Smooth muscle cell of the brain vasculature (primary cell): ENCODE data around the gene HOXB9.

Source experiments
- DNase-seq: peaks from one replicate; pipeline ENCODE4 v3.0.0-alpha.2; 2012; ENCODE audit warnings: low read depth, low spot score

HOXB9 gene

DNA sequence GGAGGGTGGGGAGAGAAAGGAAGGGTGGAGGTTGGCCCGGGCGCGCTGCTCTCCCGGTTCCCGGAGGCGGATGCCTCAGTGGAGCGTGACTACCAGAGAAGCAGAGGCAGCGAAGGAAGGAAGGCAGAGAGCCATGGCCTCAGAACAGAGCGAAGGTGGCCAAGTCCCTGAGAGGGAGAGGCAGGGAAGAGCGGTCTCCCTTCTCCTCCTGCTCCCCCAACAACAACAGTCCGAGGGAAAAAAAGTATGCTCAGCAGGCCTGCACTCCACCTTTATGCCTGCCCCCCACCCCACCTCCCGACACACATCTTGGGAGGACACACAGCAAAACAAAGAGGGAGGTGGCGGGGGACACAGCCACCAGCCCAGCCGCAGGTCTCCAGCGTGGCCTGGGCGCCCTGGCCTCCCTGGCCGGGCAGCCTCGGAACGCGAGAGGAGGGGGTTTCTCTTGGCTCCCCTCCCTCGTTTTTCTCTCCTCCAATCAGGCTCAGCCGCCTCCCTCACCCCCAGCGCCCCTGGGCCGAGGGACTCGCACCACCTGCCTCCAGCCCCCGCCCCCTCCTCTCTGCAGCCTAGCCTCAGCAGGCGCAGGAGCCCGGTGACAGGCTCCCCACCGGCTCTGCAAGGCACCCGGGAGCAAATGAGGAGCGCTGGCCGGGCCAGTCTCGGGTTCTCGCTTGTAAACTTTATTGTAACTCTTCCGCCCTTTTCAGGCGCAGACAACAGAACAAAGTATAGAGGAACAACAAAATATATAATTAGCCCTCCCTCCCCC, 14.3 kb downstream of the HOXB9 start:
- DNase-seq, result no peak

DNA sequence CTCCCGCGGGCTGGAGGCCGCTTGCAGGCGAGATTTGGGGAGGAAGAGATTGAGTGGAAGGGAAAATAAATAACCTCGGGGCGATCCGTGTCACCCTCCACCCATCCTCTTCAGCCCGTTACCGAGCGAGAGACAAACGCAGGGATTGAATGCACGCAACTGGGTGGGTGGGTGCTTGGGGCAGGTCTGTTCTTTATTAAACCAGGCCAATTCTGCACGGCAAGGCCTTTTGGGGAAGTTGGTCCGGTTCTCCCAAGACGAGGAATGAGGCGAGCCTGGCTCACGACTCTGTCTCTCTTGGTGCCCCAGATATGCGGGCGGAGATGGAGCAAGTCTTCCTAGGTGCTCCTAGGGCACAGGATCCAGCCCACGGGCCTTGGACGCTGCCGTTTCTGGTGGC, 14.9 kb downstream of the HOXB9 start:
- no peak for DNase-seq

DNA sequence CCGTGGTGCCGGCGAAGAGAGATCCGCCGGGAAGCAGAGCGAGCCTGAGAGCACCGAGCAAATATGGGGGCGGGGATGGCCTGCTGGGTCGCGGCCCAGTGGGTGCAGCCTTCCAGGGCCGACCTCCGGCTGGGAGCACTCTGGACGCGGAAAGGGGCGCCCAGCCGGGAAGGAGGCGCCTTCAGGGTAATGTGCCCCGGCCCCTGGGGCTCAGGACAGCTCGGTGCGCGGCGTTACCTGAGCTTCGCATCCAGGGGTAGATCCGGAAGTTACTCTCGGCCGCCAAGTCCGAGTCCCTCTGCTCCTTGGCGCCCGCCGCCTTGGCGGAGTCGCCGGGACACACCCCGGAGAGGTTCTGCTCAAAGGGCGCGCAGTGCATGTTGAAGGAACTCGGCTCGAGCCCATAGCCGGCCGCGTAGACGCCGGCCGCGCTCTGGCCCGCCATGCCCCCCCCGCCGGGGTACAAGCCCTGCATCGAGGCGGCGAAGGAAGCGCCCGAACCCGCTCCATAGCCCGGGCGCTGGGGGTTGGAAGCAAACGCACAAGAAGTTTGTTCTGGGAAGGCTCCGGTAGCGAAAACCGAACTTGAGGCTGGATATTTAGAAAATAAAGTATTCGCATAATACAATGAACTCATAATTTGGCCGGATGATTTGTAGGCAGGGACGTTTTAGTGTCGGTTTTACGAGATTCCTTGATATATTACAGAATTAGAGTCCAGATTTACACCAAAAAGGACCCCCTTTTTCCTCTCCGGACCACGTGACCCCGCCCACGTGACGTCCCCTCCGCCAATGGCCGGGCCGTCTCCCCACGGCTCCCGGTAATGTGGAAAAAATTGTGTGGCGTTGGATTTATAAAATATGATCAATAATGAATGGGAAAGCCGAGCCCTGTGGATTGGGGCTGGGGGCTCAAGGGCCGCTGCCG, 15.6 kb downstream of the HOXB9 start, which contains the start of gene HOXB7:
Gene HOXB7 (minus strand): TSS at position 736 of the 930 bp plus-strand sequence. CDS start 99 bp downstream, at position 637.
- no peak for DNase-seq

DNA sequence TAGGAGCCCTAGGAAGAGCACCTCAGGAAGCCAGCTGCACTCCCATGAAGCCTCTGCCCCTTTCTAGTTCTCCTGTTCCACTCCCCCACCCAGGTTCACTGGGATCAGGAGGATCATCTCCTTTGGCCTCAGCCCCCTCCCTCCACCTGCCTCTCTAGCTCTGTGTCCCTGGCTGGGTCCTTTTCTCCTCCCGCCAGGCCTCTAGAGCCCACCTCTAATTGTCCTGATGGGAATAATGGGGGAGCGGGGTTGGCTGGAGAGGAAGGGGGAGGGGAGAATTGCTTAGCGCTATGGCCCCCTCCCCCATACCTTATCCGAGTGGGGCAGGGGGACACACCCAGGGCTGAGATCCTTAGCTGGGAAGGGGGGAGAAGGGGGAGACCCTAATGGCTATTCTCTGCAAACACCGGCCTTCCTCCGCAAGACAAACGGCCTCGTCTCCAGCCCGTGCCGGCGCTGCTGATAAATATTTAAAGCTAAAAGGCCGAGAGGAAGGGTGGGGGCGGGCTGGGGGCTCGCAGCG, 16.3 kb downstream of the HOXB9 start:
- DNase-seq, result no peak

DNA sequence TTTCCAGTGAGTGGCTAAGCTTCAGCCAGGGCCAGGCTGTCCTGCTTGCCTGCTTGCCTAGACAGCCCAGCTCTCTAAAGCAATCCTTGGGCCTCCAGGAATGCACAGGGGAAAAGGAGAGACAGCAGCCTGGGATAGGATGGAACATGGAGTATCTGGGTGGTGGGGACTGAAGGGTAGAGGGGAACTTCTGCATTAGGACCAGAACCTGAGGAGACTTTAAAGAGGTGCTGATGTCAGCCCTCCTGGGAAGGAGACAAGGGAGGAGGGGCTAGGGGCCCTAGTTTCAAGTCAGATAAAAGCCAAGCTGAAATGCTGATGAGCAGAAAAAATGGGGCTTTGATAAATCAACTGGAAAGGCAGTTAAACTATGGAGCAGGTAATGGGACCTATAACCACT, 17.1 kb downstream of the HOXB9 start:
- no peak for DNase-seq

DNA sequence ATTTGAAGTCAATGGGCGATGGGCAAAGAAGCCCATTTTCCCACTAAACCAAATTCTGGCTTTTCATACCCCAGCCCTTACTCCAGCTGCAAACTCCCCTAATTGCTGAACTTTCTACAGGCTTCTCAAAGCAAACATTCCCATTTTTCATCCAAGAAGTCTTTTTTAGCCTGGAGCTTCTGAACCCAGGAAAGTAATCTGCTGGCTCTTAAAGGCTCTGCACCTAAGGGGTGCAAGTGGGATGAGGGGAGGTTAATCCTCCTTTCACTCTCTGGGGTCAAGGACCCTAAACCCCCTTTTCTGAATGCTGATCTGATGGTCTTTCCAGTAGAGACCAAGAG, 17.7 kb downstream of the HOXB9 start:
- DNase-seq, result no peak

DNA sequence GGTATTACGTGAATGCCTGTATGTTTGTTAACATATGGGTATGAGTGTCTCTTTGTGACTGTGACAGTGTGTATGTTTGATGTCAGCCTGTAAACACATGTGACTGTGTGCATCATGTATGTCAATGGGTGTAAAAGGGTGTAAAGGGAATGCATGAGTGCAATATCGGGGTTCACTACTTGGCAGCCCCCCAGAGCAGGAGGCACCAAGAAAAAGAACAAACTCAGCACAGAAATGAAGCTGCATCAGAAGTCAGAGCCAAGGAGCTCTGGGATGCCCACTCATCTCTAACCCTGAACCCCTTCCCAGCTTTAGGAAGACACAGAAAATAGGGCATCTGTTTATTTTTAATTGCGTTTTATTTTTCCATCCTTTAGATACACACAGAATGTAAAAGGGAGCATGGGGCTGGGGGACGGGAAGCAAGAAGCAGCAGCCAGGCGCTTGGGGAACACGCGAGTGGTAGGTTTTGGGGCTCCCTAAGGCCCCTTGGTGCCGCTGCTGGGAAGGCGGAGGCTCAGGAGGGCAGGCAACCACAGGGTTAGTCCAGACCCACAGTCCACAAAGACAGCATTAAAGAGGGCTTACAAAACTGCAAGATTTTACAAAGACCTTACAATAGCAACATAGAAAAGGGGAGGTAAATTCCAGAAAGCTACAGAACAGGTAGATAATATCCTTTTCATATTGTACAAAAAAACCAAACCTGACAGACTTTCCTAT, 19.1 kb downstream of the HOXB9 start:
- DNase-seq, result no peak

DNA sequence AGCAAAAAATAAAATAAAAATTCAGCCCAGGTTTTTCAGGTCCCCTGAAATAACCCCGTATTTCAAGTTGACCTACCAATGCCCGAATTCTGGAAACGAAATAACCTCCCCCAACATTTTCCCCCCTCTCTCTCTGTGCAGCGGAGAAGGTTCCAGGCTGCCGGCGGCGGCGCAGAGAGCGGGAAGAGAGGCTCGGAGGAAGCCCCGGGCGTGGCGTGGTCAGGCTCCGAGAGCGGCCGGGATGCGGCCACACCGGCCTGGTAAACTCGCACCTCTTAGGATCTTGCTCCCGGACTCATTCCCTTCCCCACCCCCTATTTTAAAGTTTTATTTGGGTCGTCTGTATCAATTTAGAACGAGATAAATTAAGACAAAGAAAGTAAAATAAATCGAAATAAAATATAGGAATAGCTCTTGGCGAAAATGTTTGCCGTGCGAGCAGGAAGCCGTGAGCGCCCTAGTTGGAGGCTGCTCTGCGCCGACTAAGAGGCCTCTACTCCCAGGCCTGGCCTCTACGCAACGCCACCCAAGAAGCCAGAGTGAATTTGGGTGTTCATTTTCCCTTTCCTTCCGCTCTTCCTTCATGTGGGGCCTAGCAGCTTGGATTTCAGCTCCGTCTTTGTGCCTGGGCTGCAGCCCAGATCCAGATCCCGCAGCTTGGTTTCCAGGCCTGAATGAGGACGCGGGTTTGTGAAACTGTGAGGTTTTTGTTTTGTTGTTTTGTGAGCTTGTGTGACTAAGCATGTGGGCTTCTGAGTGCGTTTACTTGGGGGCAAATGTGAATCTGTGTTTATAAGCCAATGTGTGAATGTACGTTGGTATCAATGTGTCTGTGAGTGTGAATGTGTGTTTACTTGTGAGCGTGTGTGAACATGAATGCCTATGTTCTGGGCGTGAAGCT, 19.9 kb downstream of the HOXB9 start:
- DNase-seq, result no peak

DNA sequence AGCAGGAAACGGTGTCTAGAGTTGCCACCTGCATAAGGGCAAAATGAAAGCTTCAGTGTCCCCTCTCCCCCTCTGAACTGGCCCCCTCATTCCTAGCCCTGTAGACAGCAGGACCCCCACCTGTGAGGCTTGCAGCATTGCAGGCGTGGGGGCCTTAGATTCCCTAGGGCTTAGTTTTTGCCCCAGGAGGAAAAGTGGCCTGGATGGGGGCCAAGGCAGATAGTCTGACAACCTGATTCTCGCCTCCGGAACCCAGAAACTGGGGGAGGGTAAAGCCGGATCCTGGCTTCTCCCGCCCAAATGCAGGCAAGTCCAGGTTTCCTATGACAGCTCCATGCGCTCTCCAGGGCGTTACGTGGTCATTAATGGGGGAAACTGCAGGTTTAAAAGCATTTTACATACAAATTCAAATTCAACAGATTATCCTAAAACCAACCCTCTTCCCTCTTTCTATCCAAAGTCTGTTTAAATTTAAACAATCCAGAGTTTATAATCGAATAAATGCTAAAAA, 20.7 kb downstream of the HOXB9 start:
- no peak for DNase-seq

DNA sequence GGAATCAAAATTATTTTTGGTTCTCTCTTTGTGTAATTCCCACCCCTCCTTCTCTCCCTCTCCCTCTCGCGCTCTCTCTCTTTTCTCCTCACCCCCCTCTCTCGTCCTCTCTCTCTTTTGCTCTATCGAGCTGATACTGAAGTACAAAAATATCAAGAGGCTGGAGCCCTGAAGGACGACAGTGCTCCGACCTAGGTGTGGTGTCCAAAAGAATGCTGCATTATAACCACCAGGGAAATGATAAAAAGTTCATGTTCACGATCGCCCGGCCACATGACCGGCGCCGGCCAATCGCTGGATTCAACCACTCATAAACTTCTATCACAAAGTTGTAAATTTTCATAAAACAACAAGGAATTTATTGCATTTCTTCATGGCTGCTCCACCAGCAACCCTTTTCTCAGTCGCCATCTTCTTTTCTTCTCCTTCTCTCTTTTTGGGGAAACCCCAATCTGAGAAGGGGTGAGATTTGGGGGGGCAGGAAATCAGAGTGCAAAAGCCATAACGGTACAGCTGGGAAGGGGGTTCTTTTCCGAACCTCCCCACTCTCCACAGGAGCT, 21.3 kb downstream of the HOXB9 start, which contains the start of gene HOXB6:
Gene HOXB6 (minus strand): TSS at position 217 of the 560 bp plus-strand sequence. CDS start 6,836 bp downstream, outside the sequence.
- no peak for DNase-seq

DNA sequence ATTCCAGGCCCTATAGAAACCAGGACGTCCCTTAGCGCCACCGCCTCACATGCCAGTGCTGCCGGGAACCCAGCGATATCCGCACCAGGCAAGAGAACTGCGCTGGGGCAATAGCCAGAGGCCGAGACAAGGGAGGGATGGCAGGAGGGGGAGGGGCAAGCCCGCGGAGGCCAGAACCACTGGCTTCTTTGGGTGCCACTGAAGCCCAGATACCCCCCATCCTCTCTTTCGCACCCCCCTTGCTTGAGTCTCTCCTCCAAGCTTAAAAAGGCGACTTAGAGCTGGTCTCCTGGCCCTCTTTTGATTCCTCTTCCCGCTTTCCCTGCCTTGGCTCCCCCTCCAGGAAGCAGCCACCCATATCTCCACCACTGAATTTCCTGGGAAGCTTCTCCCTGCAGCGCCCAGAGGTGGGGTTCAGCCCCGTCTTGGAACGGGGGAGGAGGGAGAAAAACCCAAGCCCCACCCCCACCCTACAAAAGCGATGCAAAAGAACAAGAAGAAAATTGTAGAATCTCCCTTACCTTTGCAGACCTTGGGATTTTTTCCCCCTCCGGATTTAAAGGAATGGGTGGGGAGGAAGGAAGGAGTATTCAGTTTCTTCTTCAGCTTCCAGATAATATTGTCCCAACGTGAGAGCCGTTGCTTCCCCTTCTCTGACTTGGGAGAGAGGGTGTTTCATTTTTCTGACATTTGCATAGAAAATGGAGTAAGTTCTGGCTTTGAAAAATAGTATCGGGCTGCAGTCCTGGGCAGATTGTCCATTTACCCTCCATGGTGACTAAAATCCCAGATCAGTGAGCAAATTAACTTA, 22.0 kb downstream of the HOXB9 start:
- DNase-seq, result no peak

DNA sequence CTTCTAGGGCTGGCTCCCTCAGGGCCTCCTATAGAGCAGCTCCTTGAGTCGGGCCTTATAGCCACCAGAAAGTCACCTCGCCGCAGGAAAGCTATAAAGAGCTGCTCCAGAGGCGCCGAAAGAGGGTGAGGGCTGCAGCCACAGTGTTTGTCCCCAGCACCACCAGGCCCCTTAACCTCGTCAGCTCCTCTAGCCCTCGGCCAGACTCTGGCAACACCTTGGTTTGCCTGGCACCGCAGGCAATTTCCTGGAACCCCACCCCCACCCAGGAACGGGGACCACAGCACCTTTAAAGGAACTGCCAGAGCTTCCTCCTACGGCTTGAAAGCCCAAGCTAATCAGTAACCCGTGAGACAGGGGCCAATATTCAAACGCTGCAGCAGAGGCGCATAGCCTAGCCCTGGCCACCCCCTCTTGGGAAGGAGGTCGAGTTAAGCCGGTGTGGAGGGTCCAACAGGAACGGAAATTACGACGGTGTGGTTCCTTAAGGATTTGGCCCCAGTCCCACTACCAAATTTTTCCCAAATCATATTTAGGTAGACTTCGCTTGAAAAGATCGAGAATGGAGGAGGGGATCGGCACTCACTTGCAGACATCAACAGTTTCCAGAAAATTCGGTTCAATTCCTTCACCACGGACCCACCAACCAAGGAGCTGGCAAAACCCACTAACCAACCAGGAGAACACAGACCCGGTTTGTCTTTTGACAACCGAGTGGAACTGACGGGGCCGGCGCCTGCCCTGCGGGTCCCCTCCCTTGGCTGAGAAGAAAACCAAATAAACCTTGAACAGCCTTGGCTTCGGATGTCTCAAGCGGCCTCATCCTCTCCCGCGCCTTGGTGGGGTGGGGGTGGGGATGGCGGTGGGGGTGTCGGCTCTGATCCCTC, 24.4 kb downstream of the HOXB9 start:
- DNase-seq, result no peak

DNA sequence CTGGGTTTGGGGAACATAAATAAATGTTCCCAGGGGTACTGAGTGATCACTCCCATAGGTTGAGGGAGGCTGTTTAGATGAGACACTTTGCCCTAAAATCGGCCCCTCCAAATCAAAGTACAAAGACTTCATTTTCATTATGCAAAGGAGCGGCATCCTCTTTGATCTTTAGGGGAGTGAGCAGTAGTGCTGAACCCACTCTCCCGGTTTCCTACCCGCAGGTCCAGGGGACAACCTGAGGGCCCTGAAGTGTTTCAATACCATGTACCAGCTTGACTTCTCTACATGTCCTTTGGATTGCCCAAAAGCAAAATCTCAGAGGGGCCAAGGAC, 25.0 kb downstream of the HOXB9 start:
- no peak for DNase-seq

DNA sequence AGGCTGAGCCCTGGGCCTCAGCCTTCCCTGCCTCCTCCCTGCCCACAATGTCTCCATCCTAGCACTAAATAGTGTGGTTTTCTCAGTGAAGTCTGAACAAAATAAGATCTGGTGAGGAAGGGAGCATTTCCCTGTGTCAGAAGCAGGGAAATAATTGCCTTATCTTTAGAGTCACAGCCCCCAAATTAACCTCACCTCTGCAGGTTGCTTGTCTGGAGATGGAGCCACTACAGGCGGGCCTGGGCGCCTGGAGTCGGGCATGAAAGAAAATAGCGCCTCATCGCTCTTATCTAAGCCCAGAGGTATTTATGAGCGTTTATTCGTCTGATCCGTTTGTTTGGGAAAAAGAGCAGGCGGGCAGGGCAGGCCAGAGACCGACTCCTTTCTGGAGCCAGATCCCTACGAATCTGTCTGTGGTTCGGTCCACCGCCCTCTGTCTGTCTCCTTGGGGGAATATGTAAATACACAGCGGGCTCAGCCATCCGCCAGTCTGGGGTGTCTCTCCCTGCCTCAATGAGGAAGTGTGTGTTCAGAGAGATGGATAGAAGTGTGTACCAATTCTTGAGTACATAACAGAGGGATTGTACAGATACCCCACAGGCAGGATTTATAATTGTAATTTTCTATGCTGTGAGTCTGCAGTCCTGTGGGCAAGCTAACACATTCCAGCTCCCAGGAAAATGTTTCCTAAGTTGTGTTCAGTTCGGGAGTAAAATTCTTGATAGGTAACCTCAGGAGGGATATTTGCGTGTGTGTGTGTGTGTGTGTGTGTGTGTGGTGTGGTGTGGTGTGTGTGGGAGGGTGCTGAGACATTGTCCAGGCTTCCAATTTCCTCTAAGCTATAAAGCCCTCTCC, 25.7 kb downstream of the HOXB9 start:
- DNase-seq, result no peak

DNA sequence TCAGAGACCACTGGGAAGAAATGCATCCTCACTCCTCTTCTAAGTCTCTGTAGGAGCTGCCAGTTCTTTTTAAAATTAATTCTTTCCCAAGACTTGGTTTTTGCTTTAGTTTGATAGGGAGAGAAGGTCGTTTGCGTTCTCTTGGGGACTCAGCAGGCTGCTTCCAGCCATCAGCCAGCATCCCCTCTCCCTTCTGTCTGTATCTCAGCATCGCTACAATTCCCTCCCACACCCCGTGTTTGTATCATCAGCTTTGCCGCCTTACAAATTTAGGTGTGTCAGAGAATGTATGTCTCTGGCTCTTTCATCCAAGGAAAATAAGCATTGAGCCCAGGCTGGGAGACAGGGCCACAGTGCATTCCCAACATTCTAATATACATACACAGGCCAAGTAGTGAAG, 26.8 kb downstream of the HOXB9 start:
- no peak for DNase-seq

DNA sequence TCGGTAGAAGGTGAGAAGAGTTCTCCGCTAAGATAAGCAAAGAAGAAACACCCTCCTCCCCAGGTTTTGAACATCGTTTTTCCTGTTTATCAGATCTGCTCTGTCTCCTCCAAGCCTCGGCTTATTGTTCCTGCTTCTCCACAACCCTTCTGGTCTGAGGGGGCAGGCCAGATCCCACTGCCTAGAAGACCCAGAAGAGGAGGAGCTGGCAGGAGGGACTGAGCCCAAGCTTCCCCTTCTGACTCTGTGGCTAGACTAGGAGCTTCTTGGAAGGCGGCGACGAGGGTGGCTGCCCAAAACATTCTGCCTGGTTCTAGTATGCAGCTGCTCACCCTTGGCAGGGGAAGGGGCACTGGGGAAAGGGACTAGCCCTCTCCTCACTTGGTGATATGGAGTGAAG, 27.4 kb downstream of the HOXB9 start:
- no peak for DNase-seq
